Endothelial cell of umbilical vein (primary cell): ENCODE measurements around the gene FBXW11. TPM values are rescaled to one million over a fixed set of nuclear protein-coding genes. Genes with fewer than 3 reads are reported as not detected.

Experiments used
- BruUV-seq: library from RNA; stranded (reverse); fragments of 400-500 nt; replicated peaks from 2 replicates; lab custom pipeline; 2021; lab: Mats Ljungman, UMichigan
- CTCF ChIA-PET: fragments of 300-600, 350-600 bp; sonication (Branson Sonifier 250); formaldehyde crosslinking; loops from one replicate; lab custom pipeline; 2021; ENCODE audit warnings: antibody characterized with exemption, inconsistent platforms; lab: Charles Lee
- POLR2A ChIA-PET: fragments of 300-600, 350-600 bp; sonication (Branson Sonifier 250); formaldehyde crosslinking; loops from one replicate; lab custom pipeline; 2021; ENCODE audit warnings: antibody characterized with exemption, inconsistent platforms; lab: Charles Lee
- DNase-seq: peaks from one replicate; pipeline ENCODE4 v3.0.0-alpha.2; 2011; ENCODE audit warnings: low read depth, low spot score
- FAIRE-seq: peaks from 2 replicates; lab custom pipeline; 2011; peaks lifted over from hg19 to GRCh38; lab: Jason Lieb, UNC
- H2AFZ ChIP-seq: 2 replicates; pipeline ENCODE4 v1.6.0; 2012; ENCODE audit warnings: low read depth, low read length, control low read depth, inconsistent platforms
- H3K27ac ChIP-seq: 2 replicates; pipeline ENCODE4 v1.5.1; 2011; ENCODE audit warnings: low read depth, mild to moderate bottlenecking, control low read depth, low read length, moderate library complexity; ENCODE audit not compliant: insufficient read depth
- H3K27me3 ChIP-seq, 2 experiments: 2 replicates each; pipeline versions ENCODE4 v1.6.0 to v1.6.1; 2011; ENCODE audit warnings: low read length in 2 of 2, mixed read lengths in 1 of 2; ENCODE audit not compliant: control insufficient read depth in 2 of 2, insufficient read depth in 2 of 2
- H3K36me3 ChIP-seq, 2 experiments: 2 replicates in 1 of 2; 3 replicates in 1 of 2; pipeline ENCODE4 v1.5.1; 2011; ENCODE audit warnings: low read length in 2 of 2, mild to moderate bottlenecking in 1 of 2, moderate library complexity in 1 of 2; ENCODE audit not compliant: control insufficient read depth in 2 of 2, insufficient read depth in 2 of 2; ENCODE audit errors: extremely low read depth in 1 of 2
- H3K4me1 ChIP-seq: 3 replicates; pipeline ENCODE4 v1.5.1; 2011; ENCODE audit warnings: mild to moderate bottlenecking, low read length; ENCODE audit not compliant: control insufficient read depth, insufficient read depth; ENCODE audit errors: extremely low read depth
- H3K4me2 ChIP-seq: 2 replicates; pipeline ENCODE4 v1.6.1; 2011; ENCODE audit warnings: low read length, control low read depth, mixed read lengths; ENCODE audit not compliant: insufficient read depth
- H3K4me3 ChIP-seq, 3 experiments: fragments of 200-600 bp in 1 of 3; sonication (generic), shearing (Covaris generic) in 1 of 3; replicated peaks in 1 of 3; 2 replicates each; pipeline ENCODE4 v1.5.1; 2011 to 2016; ENCODE audit warnings: control low read depth in 3 of 3, low read length in 3 of 3, mild to moderate bottlenecking in 2 of 3, inconsistent platforms in 1 of 3, low read depth in 1 of 3, moderate library complexity in 1 of 3; ENCODE audit not compliant: insufficient read depth in 1 of 3
- H3K79me2 ChIP-seq: 2 replicates; pipeline ENCODE4 v1.6.0; 2012; ENCODE audit warnings: low read length, inconsistent platforms; ENCODE audit not compliant: control insufficient read depth, insufficient read depth
- H3K9ac ChIP-seq: replicated peaks from 2 replicates; pipeline ENCODE3; 2011; ENCODE audit warnings: low read length, control low read depth; ENCODE audit not compliant: insufficient read depth; ENCODE audit errors: extremely low read depth
- H3K9me1 ChIP-seq: replicated peaks from 3 replicates; pipeline ENCODE4 v1.6.0; 2011; ENCODE audit warnings: mild to moderate bottlenecking, low read length; ENCODE audit not compliant: control insufficient read depth, insufficient read depth; ENCODE audit errors: extremely low read depth
- H3K9me3 ChIP-seq: replicated peaks from 2 replicates; pipeline ENCODE4 v1.5.1; 2012; ENCODE audit warnings: low read length, inconsistent platforms; ENCODE audit not compliant: control insufficient read depth, insufficient read depth
- H4K20me1 ChIP-seq: replicated peaks from 2 replicates; pipeline ENCODE3; 2011; ENCODE audit warnings: mild to moderate bottlenecking, low read length; ENCODE audit not compliant: control insufficient read depth, insufficient read depth; ENCODE audit errors: extremely low read depth
- EZH2 ChIP-seq: IDR thresholded peaks from 2 replicates; pipeline ENCODE4 v1.6.1; 2012; ENCODE audit warnings: borderline replicate concordance, low read depth, mild to moderate bottlenecking, moderate library complexity, low read length, inconsistent platforms; ENCODE audit not compliant: severe bottlenecking
- FOS ChIP-seq: IDR thresholded peaks from 2 replicates; pipeline ENCODE4 v1.6.1; 2011; ENCODE audit warnings: mild to moderate bottlenecking, low read length, moderate library complexity, borderline replicate concordance; ENCODE audit not compliant: insufficient read depth
- GATA2 ChIP-seq: IDR thresholded peaks from 2 replicates; pipeline ENCODE4 v1.7.0; 2011; ENCODE audit warnings: low read depth, mild to moderate bottlenecking, moderate library complexity, mixed read lengths, low read length; ENCODE audit not compliant: insufficient read length, insufficient read depth
- JUN ChIP-seq: IDR thresholded peaks from 2 replicates; pipeline ENCODE4 v1.6.1; 2011; ENCODE audit warnings: borderline replicate concordance, low read depth; ENCODE audit not compliant: insufficient read length, insufficient read depth
- MYC ChIP-seq: IDR thresholded peaks from one replicate; pipeline ENCODE4 v1.6.1; 2011; ENCODE audit warnings: mild to moderate bottlenecking, low read depth, low read length
- POLR2A ChIP-seq: IDR thresholded peaks from 2 replicates; pipeline ENCODE4 v1.6.1; 2012; ENCODE audit warnings: low read depth, mild to moderate bottlenecking, control low read depth, low read length
- POLR2AphosphoS5 ChIP-seq: IDR thresholded peaks from 2 replicates; pipeline ENCODE4 v1.6.1; 2012; ENCODE audit warnings: low read depth, mild to moderate bottlenecking, control low read depth, low read length, moderate library complexity; ENCODE audit not compliant: insufficient read depth
- dilution Hi-C: fragments of 300-500 bp; cut with MboI; formaldehyde crosslinking; loops from one replicate; pipeline ENCODE4 v1.15.0; 2019; ENCODE audit warnings: low sequenced_read_pairs; ENCODE audit not compliant: extremely low pct_ligation_motif_present
- intact Hi-C: fragments of 100-400 bp; cut with micrococcal nuclease; formaldehyde crosslinking; loops from one replicate; pipeline ENCODE4 v1.10.0; 2022
- polyA plus RNA-seq, 4 experiments: library from polyadenylated mRNA; depleted of rRNA in 3 of 4; stranded (reverse) in 3 of 4; unstranded in 1 of 4; fragments of >200 nt; gene quantifications; 2 replicates each; pipeline versions ENCODE4 v1.2.1 to v1.2.3, GENCODE V29; 2011 to 2012; ENCODE audit warnings: missing spikeins in 1 of 4
- total RNA-seq: library from RNA; stranded (reverse); gene quantifications from 2 replicates; pipeline ENCODE4 v1.2.3, GENCODE V29; 2021
- TF ChIP-seq, protein P1 (sequence below), 2 donors: IDR thresholded peaks; 1 replicate in 1 of 2; 2 replicates in 1 of 2; pipeline ENCODE4 v1.5.1; 2011; ENCODE audit warnings: low read length in 2 of 2, mild to moderate bottlenecking in 2 of 2, moderate library complexity in 2 of 2, control low read depth in 1 of 2, inconsistent platforms in 1 of 2, low read depth in 1 of 2; ENCODE audit not compliant: insufficient read depth in 1 of 2; ENCODE audit errors: extremely low read depth in 1 of 2
- TF ChIP-seq, protein P2 (sequence below): IDR thresholded peaks from 2 replicates; pipeline ENCODE4 v1.6.1; 2011; ENCODE audit not compliant: insufficient read depth, insufficient read length

The FBXW11 gene
- total and polyA plus RNA-seq, 2 donors (not counting 3 experiments of a cell fraction or from before 2014, with no cell fraction given) = 30.7 to 44.7 TPM

- Histone ChIP-seq H3K9me3 (no peaks in the 10 kb centered on the region), H3K27ac (peak overlapping the region; percentile 78), H3K36me3 (no peaks in the 10 kb centered on the region), H3K9me1 (peaks cover 4% of the 10 kb centered on the region), H3K27me3 (no peaks in the 10 kb centered on the region), H2AFZ (peak overlapping the region; percentile 87), H4K20me1 (no peaks in the 10 kb centered on the region), H3K4me1 (peaks cover 44% of the 10 kb centered on the region), H3K79me2 (peaks cover 36% of the 10 kb centered on the region), H3K4me2 (peak overlapping the region; percentile 93), H3K4me3 (peak overlapping the region; percentile 66 to 98 (median 88)), H3K9ac (peak overlapping the region; percentile 75)
- intact Hi-C loops = loop anchor here (2.0 to 5.0 kb wide), 3 partner anchors 95 to 589 kb away; partner anchors contain the start of genes FGF18 and UBTD2
- DNase-seq = no peak
- ChIA-PET POLR2A (interaction anchor here (0.5 to 1.9 kb wide), 3 partner anchors 22 to 181 kb away, joined by 3 to 9 read pairs (median 3); no protein-coding TSS in a partner anchor), CTCF (interaction anchor here (0.8 to 5.9 kb wide), 16 partner anchors 10 to 635 kb away, joined by 3 to 112 read pairs (median 6); partner anchors contain the start of genes STK10 and UBTD2)
- dilution Hi-C loops = no loop called here
- BruUV-seq = TSS peak; percentile 72
- peak; percentile 43 for FAIRE-seq
- TF ChIP-seq, protein P1, sequence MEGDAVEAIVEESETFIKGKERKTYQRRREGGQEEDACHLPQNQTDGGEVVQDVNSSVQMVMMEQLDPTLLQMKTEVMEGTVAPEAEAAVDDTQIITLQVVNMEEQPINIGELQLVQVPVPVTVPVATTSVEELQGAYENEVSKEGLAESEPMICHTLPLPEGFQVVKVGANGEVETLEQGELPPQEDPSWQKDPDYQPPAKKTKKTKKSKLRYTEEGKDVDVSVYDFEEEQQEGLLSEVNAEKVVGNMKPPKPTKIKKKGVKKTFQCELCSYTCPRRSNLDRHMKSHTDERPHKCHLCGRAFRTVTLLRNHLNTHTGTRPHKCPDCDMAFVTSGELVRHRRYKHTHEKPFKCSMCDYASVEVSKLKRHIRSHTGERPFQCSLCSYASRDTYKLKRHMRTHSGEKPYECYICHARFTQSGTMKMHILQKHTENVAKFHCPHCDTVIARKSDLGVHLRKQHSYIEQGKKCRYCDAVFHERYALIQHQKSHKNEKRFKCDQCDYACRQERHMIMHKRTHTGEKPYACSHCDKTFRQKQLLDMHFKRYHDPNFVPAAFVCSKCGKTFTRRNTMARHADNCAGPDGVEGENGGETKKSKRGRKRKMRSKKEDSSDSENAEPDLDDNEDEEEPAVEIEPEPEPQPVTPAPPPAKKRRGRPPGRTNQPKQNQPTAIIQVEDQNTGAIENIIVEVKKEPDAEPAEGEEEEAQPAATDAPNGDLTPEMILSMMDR (IDR thresholded peaks at IDR 0.05; ENCODE audit: extremely low read depth in 1 of 2, insufficient read depth in 1 of 2, low read depth in 1 of 2, low read length in 2 of 2) = no peak
- no peak for TF ChIP-seq FOS
- TF ChIP-seq, protein P2, sequence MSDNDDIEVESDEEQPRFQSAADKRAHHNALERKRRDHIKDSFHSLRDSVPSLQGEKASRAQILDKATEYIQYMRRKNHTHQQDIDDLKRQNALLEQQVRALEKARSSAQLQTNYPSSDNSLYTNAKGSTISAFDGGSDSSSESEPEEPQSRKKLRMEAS = no peak
- no peak for TF ChIP-seq GATA2
- TF ChIP-seq EZH2 = no peak
- no peak for TF ChIP-seq MYC
- TF ChIP-seq POLR2A = no peak
- TF ChIP-seq POLR2AphosphoS5 = no peak
- TF ChIP-seq JUN = no peak
Observed at GRCh38 chr5:172007175-172008110, 1.0 kb upstream of the FBXW11 start.
